Sigmoid colon (tissue), 7 donors: ENCODE data around the gene HSD11B2. TPM values are rescaled to one million over a fixed set of nuclear protein-coding genes. Genes with fewer than 3 reads are reported as not detected.

Source experiments
- DNase-seq: peaks from one replicate; pipeline ENCODE4 v3.0.0-alpha.2; 2019
- H3K27ac ChIP-seq, 4 donors: fragments of 200-600 bp; sonication (generic); one replicate each; pipeline ENCODE4 v1.5.1; 2016 to 2019; ENCODE audit warnings: mild to moderate bottlenecking in 1 of 4
- H3K27me3 ChIP-seq, 3 donors: fragments of 200-600 bp; sonication (generic); one replicate each; pipeline ENCODE4 v1.5.1; 2019; ENCODE audit warnings: mild to moderate bottlenecking in 1 of 3
- H3K36me3 ChIP-seq, 4 donors: fragments of 200-600 bp; sonication (generic); one replicate each; pipeline ENCODE4 v1.5.1; 2016 to 2019
- H3K4me1 ChIP-seq, 4 donors: fragments of 200-600 bp; sonication (generic); one replicate each; pipeline ENCODE4 v1.5.1; 2017 to 2019
- H3K4me3 ChIP-seq, 4 donors: fragments of 200-600 bp; sonication (generic); one replicate each; pipeline ENCODE4 v1.5.1; 2017 to 2019; ENCODE audit warnings: mild to moderate bottlenecking in 2 of 4, moderate library complexity in 1 of 4
- H3K9me3 ChIP-seq, 4 donors: fragments of 200-600 bp in 3 of 4; sonication (generic) in 3 of 4; one replicate each; pipeline versions ENCODE4 v1.5.1 to v1.6.1; 2013 to 2019
- EP300 ChIP-seq, 4 donors: sonication (generic); formaldehyde crosslinking; IDR thresholded peaks; one replicate each; pipeline ENCODE4 v1.6.1; 2017; ENCODE audit warnings: antibody characterized with exemption in 4 of 4
- POLR2A ChIP-seq, 2 donors: fragments of 450-650 bp; IDR thresholded peaks; one replicate each; pipeline ENCODE4 v1.6.1; 2016; ENCODE audit warnings: antibody characterized with exemption in 2 of 2, mild to moderate bottlenecking in 2 of 2, moderate library complexity in 2 of 2
- POLR2AphosphoS5 ChIP-seq, 4 donors: sonication (generic); formaldehyde crosslinking; IDR thresholded peaks; one replicate each; pipeline ENCODE4 v1.6.1; 2017; ENCODE audit warnings: antibody characterized with exemption in 4 of 4
- WGBS, 2 donors: extraction: QIAGEN DNeasy Blood & Tissue Kit; methylation state at CpG; one replicate each; pipeline ENCODE4 v1.1.7; 2013; 5-methylcytosine and 5-hydroxymethylcytosine counted together
- intact Hi-C: fragments of 100-400 bp; cut with DNase I; formaldehyde crosslinking; loops from one replicate; pipeline ENCODE4 v1.15.1; 2023
- polyA plus RNA-seq, 3 donors: library from polyadenylated mRNA; stranded (reverse); fragments of 200-250 nt; gene quantifications; one replicate each; pipeline ENCODE4 v1.2.3, GENCODE V29; 2013
- total RNA-seq, 4 donors: library from RNA; depleted of rRNA; stranded (reverse); fragments of >200 nt; gene quantifications; one replicate each; pipeline ENCODE4 v1.1.0, GENCODE V29; 2016
- TF ChIP-seq, protein P1 (sequence below), 4 experiments: fragments of 450-650 bp in 3 of 4; fragments of 200-600 bp in 1 of 4; IDR thresholded peaks; one replicate each; pipeline ENCODE4 v1.5.1; 2016 to 2019; ENCODE audit warnings: antibody characterized with exemption in 4 of 4, mild to moderate bottlenecking in 3 of 4, moderate library complexity in 2 of 4
- donor health status: healthy with polysubstance abuse.
- donor health status: Bipolar disorder and iron deficiency.
- donor health status: healthy.

Gene HSD11B2
- total and polyA plus RNA-seq, 7 donors, result 0.14 to 353 (median 46.1) TPM; not detected in 1

DNA sequence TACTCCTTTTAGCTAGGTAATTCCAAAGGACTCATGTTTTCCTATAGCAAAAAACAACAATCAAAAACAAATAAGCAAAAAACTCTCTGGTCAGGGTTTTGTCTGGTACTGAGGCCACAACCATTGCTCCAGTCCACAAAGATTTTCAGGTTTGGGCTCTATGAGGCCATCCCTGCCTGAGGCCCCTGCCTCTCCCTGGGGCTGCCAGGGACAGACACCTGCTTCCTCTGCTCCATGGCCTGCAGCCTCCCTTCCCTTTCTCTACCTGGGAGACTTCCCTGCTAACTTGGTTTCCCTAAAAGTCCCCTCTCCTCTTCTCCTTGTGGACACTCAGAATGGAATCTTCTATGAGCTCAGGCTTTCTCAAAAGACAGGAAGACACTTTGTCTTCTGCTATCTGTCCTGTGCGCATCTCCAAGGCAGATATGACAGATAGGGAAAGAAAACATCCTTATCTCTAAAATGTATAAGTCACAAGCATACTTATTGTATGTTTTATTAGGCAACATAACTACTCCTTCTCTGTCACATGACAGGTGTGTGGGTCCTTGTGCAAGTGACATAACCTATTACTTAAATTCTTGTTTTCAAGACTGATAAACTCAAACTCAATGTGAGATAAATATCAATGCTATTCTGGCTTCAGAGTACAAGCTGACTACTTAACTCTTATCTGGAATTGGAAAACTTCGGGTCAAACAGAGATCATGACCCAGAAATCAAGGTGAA, 13.4 kb upstream of the HSD11B2 start:
- intact Hi-C loops, result no loop called here

DNA sequence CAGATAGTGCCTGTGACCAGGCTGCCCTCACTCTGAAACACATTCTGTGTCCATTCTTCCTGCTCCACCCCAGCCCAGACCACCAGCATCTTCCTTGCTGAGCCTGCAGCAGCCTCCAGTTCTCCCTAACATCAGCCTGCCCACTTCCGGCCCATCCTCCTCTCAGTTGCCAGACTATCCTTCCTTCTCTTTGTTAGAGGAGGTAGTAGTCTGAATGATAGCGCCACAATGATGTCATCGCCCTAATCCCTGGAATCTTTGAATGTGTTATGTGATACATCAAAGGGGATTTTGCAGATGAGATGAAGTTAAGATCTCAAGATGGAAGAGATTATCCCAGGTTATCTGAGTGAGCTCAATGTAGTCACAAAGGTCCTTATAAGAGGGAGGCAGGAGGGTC, 11.4 kb upstream of the HSD11B2 start:
- H3K27ac ChIP-seq, result no peak overlapping the region
- no peak for TF ChIP-seq POLR2A (IDR thresholded peaks at IDR 0.05)
- no peak for TF ChIP-seq EP300 (IDR thresholded peaks at IDR 0.05)
- no peak for TF ChIP-seq POLR2AphosphoS5 (IDR thresholded peaks at IDR 0.05)
- TF ChIP-seq, protein P1, sequence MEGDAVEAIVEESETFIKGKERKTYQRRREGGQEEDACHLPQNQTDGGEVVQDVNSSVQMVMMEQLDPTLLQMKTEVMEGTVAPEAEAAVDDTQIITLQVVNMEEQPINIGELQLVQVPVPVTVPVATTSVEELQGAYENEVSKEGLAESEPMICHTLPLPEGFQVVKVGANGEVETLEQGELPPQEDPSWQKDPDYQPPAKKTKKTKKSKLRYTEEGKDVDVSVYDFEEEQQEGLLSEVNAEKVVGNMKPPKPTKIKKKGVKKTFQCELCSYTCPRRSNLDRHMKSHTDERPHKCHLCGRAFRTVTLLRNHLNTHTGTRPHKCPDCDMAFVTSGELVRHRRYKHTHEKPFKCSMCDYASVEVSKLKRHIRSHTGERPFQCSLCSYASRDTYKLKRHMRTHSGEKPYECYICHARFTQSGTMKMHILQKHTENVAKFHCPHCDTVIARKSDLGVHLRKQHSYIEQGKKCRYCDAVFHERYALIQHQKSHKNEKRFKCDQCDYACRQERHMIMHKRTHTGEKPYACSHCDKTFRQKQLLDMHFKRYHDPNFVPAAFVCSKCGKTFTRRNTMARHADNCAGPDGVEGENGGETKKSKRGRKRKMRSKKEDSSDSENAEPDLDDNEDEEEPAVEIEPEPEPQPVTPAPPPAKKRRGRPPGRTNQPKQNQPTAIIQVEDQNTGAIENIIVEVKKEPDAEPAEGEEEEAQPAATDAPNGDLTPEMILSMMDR (IDR thresholded peaks at IDR 0.05), result no peak
- 93 to 96% methylated on average over 3 of the region's 3 CpGs for WGBS, 2 donors
- DNase-seq, result no peak
- peaks cover 0 to 18% (median 12%) of the 10 kb centered on the region in 4 donors for H3K4me1 ChIP-seq
- no peak overlapping the region for H3K4me3 ChIP-seq
- H3K9me3 ChIP-seq, result no peaks in the 10 kb centered on the region
- H3K27me3 ChIP-seq, result peaks cover 0 to 7% (median 0%) of the 10 kb centered on the region in 3 donors
- peaks cover 0 to 2% (median 0%) of the 10 kb centered on the region in 4 donors for H3K36me3 ChIP-seq
- intact Hi-C loops, result no loop called here

More for the DNA sequence above, 13.4 kb upstream of the HSD11B2 start:
- peaks cover 0 to 24% (median 12%) of the 10 kb centered on the region in 4 donors for H3K4me1 ChIP-seq
- H3K27me3 ChIP-seq, result no peaks in the 10 kb centered on the region
- H3K9me3 ChIP-seq, result no peaks in the 10 kb centered on the region
- H3K27ac ChIP-seq, result no peak overlapping the region
- WGBS, 2 donors, result 60 to 82% methylated on average over 2 of the region's 2 CpGs
- H3K4me3 ChIP-seq, result no peak overlapping the region
- H3K36me3 ChIP-seq, result peaks cover 0 to 8% (median 0%) of the 10 kb centered on the region in 4 donors
- TF ChIP-seq POLR2A (IDR thresholded peaks at IDR 0.05), result no peak
- TF ChIP-seq POLR2AphosphoS5 (IDR thresholded peaks at IDR 0.05), result no peak
- TF ChIP-seq, protein P1 (IDR thresholded peaks at IDR 0.05), result no peak
- TF ChIP-seq EP300 (IDR thresholded peaks at IDR 0.05), result no peak
- DNase-seq, result no peak

- intact Hi-C loops, result no loop called here
- WGBS, 2 donors, result 81 to 82% methylated on average over 3 of the region's 3 CpGs
These were observed 11.0 kb upstream of the HSD11B2 start for GRCh38 chr16:67419931-67420330.

DNA sequence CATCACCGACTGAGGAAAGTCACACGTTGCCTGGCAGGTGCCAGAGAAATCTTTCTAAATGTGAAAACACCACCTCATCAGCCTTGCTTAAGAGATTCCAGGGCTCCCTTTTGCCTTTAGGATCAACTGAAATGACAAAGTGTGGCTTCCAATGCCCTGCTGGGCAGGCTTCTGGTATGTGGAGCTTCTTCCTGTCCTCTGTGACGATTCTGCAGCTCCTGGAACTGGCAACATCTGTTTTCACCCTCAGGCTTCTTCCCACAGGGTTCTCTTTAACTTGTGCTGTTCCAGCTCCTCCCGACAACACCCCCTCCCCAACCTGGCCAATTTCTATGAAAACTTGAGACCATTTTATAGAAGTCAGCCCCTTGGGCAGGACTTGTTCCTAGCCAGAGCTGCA, 9.9 kb upstream of the HSD11B2 start:
- TF ChIP-seq POLR2A (IDR thresholded peaks at IDR 0.05) (no peak), EP300 (IDR thresholded peaks at IDR 0.05) (no peak), POLR2AphosphoS5 (IDR thresholded peaks at IDR 0.05) (no peak)
- TF ChIP-seq, protein P1 (IDR thresholded peaks at IDR 0.05), result no peak
- WGBS, 2 donors, result 87 to 89% methylated on average over 4 of the region's 4 CpGs
- Histone ChIP-seq H3K36me3 (no peaks in the 10 kb centered on the region), H3K4me3 (no peak overlapping the region), H3K4me1 (peaks cover 0 to 5% (median 2%) of the 10 kb centered on the region in 4 donors), H3K27me3 (peaks cover 0 to 14% (median 0%) of the 10 kb centered on the region in 3 donors), H3K9me3 (no peaks in the 10 kb centered on the region), H3K27ac (no peak overlapping the region)
- intact Hi-C loops, result no loop called here
- no peak for DNase-seq

More at GRCh38 chr16:67419931-67420330, 11.0 kb upstream of the HSD11B2 start:
- H3K9me3 ChIP-seq, result no peaks in the 10 kb centered on the region
- H3K27me3 ChIP-seq, result peaks cover 0 to 11% (median 0%) of the 10 kb centered on the region in 3 donors
- no peak overlapping the region for H3K4me3 ChIP-seq
- no peak for DNase-seq
- TF ChIP-seq, protein P1 (IDR thresholded peaks at IDR 0.05), result no peak
- TF ChIP-seq POLR2AphosphoS5 (IDR thresholded peaks at IDR 0.05) (no peak), EP300 (IDR thresholded peaks at IDR 0.05) (no peak), POLR2A (IDR thresholded peaks at IDR 0.05) (no peak)
- no peaks in the 10 kb centered on the region for H3K36me3 ChIP-seq
- no peak overlapping the region for H3K27ac ChIP-seq
- peaks cover 0 to 13% (median 11%) of the 10 kb centered on the region in 4 donors for H3K4me1 ChIP-seq
